ENCODE measurements around the gene FAM227A.
A peak's percentile ranks its signal among the peaks of the same experiment; 100 is the strongest.
"Not testable (repeated sequence)": the region's sequence is repeated elsewhere in the genome, so short reads cannot be mapped to it uniquely, and the experiment has no call there.

The FAM227A gene

GRCh38 chr22:38618258-38618657 is 37.9 kb downstream of the FAM227A start:
- no peak for DNase-seq (ENCODE audit: low read depth in 1 of 2, low spot score in 1 of 2)
- TF ChIP-seq JUND (IDR thresholded peaks at IDR 0.05; ENCODE audit: low read depth), result no peak
- in situ Hi-C loops (cut with HindIII; ENCODE audit: low pct_unique_long_range_greater_than_20kb, low sequenced_read_pairs), result no loop called here

GRCh38 chr22:38615064-38615405 is 41.2 kb downstream of the FAM227A start:
- DNase-seq (ENCODE audit: low read depth in 1 of 2, low spot score in 1 of 2); in situ Hi-C loops (cut with HindIII; ENCODE audit: low pct_unique_long_range_greater_than_20kb, low sequenced_read_pairs): not testable (repeated sequence)

DNA sequence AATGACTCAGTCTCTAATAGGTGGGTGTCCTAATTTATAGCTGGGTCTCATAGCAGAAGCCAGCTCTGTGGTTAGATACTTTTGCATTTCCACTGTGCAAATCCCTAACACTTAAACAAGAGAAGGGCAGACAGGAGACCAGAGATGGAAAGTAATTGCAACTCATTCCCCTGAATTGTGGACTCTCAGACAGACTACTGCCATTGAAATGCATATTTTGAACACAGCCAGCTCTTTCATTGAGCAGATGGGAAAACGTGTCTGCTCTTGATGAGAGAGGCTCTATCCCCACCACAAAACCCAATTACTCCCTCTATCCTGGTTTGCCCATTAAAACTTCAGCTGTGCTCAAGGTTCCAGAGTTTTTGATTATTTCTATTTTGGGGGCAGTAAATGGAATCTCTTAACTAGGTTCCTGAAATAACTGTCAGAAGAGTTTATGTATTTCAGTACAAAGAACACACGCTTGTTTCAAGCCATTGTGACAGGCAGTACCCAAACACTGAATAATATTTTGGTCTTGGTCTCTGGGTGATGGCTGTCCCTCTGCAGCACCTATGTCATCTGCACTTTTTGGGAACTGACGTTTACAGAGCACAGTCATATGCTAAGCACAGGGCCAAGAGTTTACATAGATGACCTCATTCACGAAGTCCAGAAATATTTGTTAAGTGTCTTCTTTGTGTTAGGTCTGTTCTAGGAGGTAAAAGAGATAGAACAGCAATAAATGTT is 41.7 kb downstream of the FAM227A start:
- in situ Hi-C loops (cut with HindIII; ENCODE audit: low pct_unique_long_range_greater_than_20kb, low sequenced_read_pairs), result no loop called here
- TF ChIP-seq JUND (IDR thresholded peaks at IDR 0.05; ENCODE audit: low read depth), result no peak
- peak in 1 of 2 experiments; percentile 13 for DNase-seq (ENCODE audit: low read depth in 1 of 2, low spot score in 1 of 2)

DNA sequence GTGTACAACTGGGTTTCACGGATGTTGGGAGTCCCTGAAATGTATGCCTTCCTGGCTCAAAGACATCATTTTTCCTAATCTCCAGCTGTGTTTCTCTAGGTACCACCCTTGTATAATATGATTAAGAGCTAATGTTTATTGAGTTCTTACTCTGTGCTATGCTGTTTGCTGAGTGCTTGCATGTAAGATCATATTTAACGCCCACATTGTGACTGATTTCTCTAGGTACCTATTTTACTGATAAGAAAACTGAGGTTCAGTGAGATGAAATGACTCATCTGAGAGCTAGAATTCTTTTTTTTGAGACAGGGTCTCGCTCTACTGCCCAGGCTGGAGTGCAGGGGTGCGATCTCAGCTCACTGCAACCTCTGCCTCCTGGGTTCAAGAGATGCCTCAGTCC is 42.6 kb downstream of the FAM227A start:
- no peak for TF ChIP-seq JUND (IDR thresholded peaks at IDR 0.05; ENCODE audit: low read depth)
- in situ Hi-C loops (cut with HindIII; ENCODE audit: low pct_unique_long_range_greater_than_20kb, low sequenced_read_pairs), result no loop called here

GRCh38 chr22:38612217-38613006 is 43.8 kb downstream of the FAM227A start:
- TF ChIP-seq JUND (IDR thresholded peaks at IDR 0.05; ENCODE audit: low read depth), result no peak
- DNase-seq (ENCODE audit: low read depth in 1 of 2, low spot score in 1 of 2), result peak in 1 of 2 experiments; percentile 5
- in situ Hi-C loops (cut with HindIII; ENCODE audit: low pct_unique_long_range_greater_than_20kb, low sequenced_read_pairs), result no loop called here

More for the DNA sequence above, 42.6 kb downstream of the FAM227A start:
- no peak for DNase-seq (ENCODE audit: low read depth in 1 of 2, low spot score in 1 of 2)

DNA sequence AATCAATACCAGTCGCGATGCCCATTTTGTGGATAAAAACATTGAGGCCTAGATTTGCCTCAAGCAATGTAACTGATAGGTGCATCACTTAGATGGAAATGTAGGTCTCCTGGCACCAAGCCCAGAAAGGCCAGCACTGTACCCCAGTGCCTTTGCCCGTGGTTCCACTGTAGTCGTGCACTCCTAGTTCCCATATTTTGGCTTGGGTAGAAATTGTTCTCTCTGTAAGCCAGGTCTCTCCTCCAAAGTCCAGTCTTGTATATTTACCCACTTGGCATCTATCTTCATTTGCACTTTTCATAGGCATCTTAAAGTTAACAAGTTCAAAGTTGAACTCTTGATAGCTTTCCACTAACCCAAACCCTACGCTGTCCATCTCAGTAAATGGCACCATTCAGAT is 44.6 kb downstream of the FAM227A start:
- TF ChIP-seq JUND (IDR thresholded peaks at IDR 0.05; ENCODE audit: low read depth), result no peak
- DNase-seq (ENCODE audit: low read depth in 1 of 2, low spot score in 1 of 2), result no peak
- in situ Hi-C loops (cut with HindIII; ENCODE audit: low pct_unique_long_range_greater_than_20kb, low sequenced_read_pairs), result no loop called here

GRCh38 chr22:38610234-38610633 is 46.0 kb downstream of the FAM227A start:
- no peak for DNase-seq (ENCODE audit: low read depth in 1 of 2, low spot score in 1 of 2)
- in situ Hi-C loops (cut with HindIII; ENCODE audit: low pct_unique_long_range_greater_than_20kb, low sequenced_read_pairs), result no loop called here
- TF ChIP-seq JUND (IDR thresholded peaks at IDR 0.05; ENCODE audit: low read depth), result no peak

- TF ChIP-seq JUND (IDR thresholded peaks at IDR 0.05; ENCODE audit: low read depth), result no peak
- no peak for DNase-seq (ENCODE audit: low read depth in 1 of 2, low spot score in 1 of 2)
- in situ Hi-C loops (cut with HindIII; ENCODE audit: low pct_unique_long_range_greater_than_20kb, low sequenced_read_pairs), result no loop called here
Measured at GRCh38 chr22:38608992-38609750, 47.0 kb downstream of the FAM227A start.

DNA sequence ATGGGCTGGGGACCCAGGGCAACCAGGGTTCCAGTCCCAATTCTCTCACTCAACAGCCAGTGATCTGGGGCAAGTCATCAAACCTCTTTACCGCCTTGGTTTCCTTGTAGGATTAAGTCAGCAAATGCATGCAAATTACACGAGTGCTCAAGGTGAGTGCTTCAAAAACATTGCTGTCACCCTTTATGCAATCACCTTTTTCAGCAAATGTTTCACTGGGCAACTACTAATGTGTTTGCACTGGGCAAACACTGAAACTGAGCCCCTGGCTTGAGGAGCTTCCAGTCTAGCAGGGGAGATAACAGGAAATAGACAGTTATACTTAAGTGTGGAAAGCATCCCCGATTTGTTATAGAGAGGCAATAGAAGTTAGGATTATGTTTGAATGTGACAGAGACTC is 48.5 kb downstream of the FAM227A start:
- no peak for TF ChIP-seq JUND (IDR thresholded peaks at IDR 0.05; ENCODE audit: low read depth)
- in situ Hi-C loops (cut with HindIII; ENCODE audit: low pct_unique_long_range_greater_than_20kb, low sequenced_read_pairs), result no loop called here
- no peak for DNase-seq (ENCODE audit: low read depth in 1 of 2, low spot score in 1 of 2)

DNA sequence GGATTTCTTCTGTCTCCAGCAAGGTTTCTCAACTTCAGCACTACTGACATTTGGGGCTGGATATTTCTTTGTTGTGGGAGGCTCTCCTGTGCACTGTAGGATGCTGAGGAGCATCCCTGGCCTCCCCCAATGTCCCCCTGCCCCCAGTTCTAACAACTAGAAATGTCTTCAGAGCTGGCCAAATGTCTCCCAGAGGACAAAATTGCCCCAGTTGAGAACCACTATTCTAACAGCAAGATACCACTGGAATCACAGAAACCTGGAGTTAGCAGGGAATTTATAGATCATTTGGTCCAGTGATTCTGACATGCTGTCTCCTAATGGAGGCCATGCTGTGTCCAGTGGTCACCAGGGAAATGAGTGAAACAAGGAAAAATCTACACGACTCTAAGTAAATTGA is 54.0 kb downstream of the FAM227A start:
- in situ Hi-C loops (cut with HindIII; ENCODE audit: low pct_unique_long_range_greater_than_20kb, low sequenced_read_pairs), result no loop called here
- no peak for TF ChIP-seq JUND (IDR thresholded peaks at IDR 0.05; ENCODE audit: low read depth)
- DNase-seq (ENCODE audit: low read depth in 1 of 2, low spot score in 1 of 2), result no peak

DNA sequence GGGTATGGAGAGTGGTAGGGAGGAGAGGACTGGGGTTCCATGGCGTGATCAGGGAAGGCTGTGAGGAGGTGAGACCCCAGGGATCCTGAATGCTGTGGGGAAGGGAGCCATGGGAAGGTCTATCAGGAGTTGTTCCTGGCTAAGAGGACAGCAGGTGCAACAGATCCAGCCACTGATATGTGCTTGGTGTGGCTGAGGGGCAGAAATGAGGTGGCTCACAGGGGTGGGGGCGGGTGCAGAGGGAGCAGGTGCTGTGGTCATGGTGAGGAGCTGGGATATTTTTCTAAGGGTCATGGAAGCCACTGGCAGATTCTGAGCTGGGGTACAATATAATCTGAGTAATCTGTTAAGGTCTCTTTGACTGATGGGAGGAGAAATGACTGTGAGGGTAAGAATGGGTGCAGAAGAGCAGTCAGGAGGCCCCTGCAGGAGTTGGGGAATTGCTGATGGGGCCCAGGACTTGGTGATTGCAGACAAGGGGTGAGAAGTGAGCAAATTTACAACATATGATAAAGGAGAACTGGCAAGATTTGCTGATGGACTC is 54.9 kb downstream of the FAM227A start:
- TF ChIP-seq JUND (IDR thresholded peaks at IDR 0.05; ENCODE audit: low read depth), result no peak
- in situ Hi-C loops (cut with HindIII; ENCODE audit: low pct_unique_long_range_greater_than_20kb, low sequenced_read_pairs), result no loop called here
- no peak for DNase-seq (ENCODE audit: low read depth in 1 of 2, low spot score in 1 of 2)

DNA sequence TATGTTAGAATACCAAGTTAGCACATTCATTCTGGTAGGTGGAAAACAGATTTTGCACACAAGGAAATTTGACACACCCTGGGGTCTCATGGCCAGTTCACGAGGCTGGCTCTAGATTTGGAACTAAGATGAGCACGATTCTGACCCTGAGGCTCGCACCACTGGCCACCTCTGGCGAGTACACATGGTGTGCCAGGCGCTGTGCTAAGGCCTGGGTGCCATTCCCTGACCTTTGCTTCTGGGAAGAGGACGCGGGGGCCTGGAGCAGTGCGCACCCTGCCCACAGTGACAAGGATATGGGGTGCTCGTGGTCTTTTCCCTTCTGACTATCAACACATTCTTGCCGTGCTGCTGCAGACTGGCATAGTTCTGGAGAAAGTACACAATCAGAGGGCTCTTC is 56.7 kb downstream of the FAM227A start:
- no peak for DNase-seq (ENCODE audit: low read depth in 1 of 2, low spot score in 1 of 2)
- TF ChIP-seq JUND (IDR thresholded peaks at IDR 0.05; ENCODE audit: low read depth), result no peak
- in situ Hi-C loops (cut with HindIII; ENCODE audit: low pct_unique_long_range_greater_than_20kb, low sequenced_read_pairs), result no loop called here

DNA sequence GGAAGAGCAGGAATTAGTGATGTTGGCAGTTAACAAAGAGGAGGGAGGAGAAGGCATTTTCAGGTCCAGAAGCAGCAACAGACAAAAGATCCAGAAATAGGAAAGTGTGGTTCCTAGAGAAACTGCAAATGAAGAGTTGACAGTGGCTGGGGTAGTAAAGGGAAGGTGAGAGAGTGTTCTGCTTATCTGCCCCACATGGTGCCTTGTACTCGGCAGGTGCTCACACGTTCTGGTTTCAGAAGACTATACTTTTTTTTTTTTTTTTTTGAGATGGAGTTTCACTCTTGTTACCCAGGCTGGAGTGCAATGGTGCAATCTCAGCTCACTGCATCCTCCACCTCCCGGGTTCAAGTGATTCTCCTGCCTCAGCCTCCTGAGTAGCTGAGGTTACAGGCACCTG is 73.3 kb downstream of the FAM227A start:
- DNase-seq (ENCODE audit: low read depth in 1 of 2, low spot score in 1 of 2); in situ Hi-C loops (cut with HindIII; ENCODE audit: low pct_unique_long_range_greater_than_20kb, low sequenced_read_pairs): not testable (repeated sequence)

All from T47D (cell line).